Urinary bladder (tissue), 4 donors: ENCODE data around the gene NBEA. TPM values are rescaled to one million over a fixed set of nuclear protein-coding genes. Genes with fewer than 3 reads are reported as not detected.

Experiments used
- DNase-seq: peaks from one replicate; pipeline ENCODE4 v3.0.0-alpha.2; 2015; ENCODE audit errors: extremely low spot score
- H3K27ac ChIP-seq: one replicate; pipeline ENCODE4 v1.5.1; 2013; ENCODE audit warnings: low read depth, mild to moderate bottlenecking, moderate library complexity
- H3K36me3 ChIP-seq: one replicate; pipeline ENCODE4 v1.6.1; 2013; ENCODE audit warnings: mild to moderate bottlenecking, moderate library complexity; ENCODE audit not compliant: insufficient read depth
- H3K4me1 ChIP-seq: one replicate; pipeline ENCODE4 v1.6.1; 2013; ENCODE audit warnings: mild to moderate bottlenecking, moderate library complexity; ENCODE audit not compliant: insufficient read depth
- H3K4me3 ChIP-seq: one replicate; pipeline ENCODE4 v1.5.1; 2013; ENCODE audit warnings: low read depth, low read length
- WGBS: extraction: QIAGEN DNeasy Blood & Tissue Kit; methylation state at CpG from one replicate; pipeline ENCODE4 v1.1.7; 2013; 5-methylcytosine and 5-hydroxymethylcytosine counted together
- polyA plus RNA-seq: library from polyadenylated mRNA; stranded (reverse); fragments of 200-250 nt; gene quantifications from one replicate; pipeline ENCODE4 v1.2.3, GENCODE V29; 2013
- total RNA-seq: library from RNA; depleted of rRNA; stranded (reverse); fragments of >200 nt; gene quantifications from one replicate; pipeline ENCODE4 v1.2.3, GENCODE V29; 2014
- donor health status: healthy with polysubstance abuse.
- donor health status: healthy.

The NBEA gene
- total and polyA plus RNA-seq, 2 donors = 16.9 to 84.3 TPM

DNA sequence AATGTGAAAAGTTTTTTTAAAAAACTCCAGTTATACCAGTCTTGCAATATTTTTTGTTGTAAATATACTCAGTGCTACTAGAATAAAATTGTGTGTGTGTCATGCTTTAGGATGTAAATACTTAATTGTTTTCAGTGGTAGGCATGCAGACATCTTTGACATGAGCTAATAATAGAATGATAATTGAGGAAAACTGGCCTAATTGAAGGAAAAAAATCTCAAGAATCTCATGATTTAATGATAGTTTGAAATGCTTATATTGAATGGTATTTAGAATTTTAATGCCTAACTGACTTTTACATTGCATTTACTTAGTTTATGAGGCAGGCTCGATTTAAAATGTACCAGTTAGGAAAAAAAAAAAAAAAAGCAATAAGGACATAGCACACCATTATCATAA, 537.6 kb downstream of the NBEA start:
- Histone ChIP-seq H3K36me3 (no peaks in the 10 kb centered on the region), H3K27ac (no peak overlapping the region), H3K4me3 (no peak overlapping the region), H3K4me1 (no peaks in the 10 kb centered on the region)
- 82% methylated on average over 1 of the region's 1 CpG for WGBS
- DNase-seq = no peak

GRCh38 chr13:35480346-35480745, 538.3 kb downstream of the NBEA start:
- no peak overlapping the region for H3K4me3 ChIP-seq
- DNase-seq = no peak
- no peak overlapping the region for H3K27ac ChIP-seq
- no peaks in the 10 kb centered on the region for H3K4me1 ChIP-seq
- 90% methylated on average over 2 of the region's 2 CpGs for WGBS
- no peaks in the 10 kb centered on the region for H3K36me3 ChIP-seq

DNA sequence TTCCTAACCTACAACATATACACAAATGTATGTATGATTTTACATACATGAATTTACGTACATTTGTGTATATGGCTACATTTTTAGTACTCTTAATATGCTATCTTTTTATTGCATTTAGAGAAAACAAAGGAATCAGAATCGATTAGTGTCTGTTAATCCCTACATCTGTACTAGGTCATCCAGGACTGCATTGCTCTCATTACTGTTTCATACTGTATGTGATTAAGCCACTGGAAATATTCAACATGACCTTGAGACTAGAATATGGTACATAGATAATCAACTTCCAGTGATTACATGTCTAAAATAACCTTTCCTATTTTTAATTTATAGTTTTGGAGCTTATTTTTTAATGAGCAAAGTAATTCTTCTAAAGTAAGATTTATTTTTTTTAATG, 539.7 kb downstream of the NBEA start:
- Histone ChIP-seq H3K4me3 (no peak overlapping the region), H3K36me3 (no peaks in the 10 kb centered on the region), H3K27ac (no peak overlapping the region), H3K4me1 (no peaks in the 10 kb centered on the region)
- DNase-seq = no peak
- WGBS = 88% methylated on average over 2 of the region's 2 CpGs

DNA sequence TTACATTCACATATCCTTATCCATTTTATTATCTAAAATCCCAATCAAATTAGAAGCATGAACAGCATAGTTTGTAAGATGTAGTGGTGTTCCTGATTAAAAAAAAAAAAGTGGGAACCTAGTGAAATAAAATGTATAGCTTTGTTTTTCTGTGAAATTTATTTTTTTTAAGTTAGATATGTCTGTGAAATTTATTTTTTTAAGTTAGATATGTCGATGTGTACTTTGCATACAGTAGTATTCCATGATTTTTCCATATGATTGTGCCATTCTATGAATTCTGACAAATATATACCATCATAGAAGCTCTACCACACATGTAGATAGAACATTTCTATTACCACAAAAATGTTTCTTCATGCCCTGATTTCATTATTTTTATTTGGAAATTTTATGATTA, 540.5 kb downstream of the NBEA start:
- no peak overlapping the region for H3K4me3 ChIP-seq
- no peak overlapping the region for H3K27ac ChIP-seq
- no peak for DNase-seq
- 95% methylated on average over 1 of the region's 1 CpG for WGBS
- H3K36me3 ChIP-seq = no peaks in the 10 kb centered on the region
- no peaks in the 10 kb centered on the region for H3K4me1 ChIP-seq

GRCh38 chr13:35483761-35484160, 541.7 kb downstream of the NBEA start:
- H3K4me3 ChIP-seq = no peak overlapping the region
- H3K36me3 ChIP-seq = no peaks in the 10 kb centered on the region
- no peak for DNase-seq
- WGBS = 94% methylated on average over 3 of the region's 3 CpGs
- no peaks in the 10 kb centered on the region for H3K4me1 ChIP-seq
- no peak overlapping the region for H3K27ac ChIP-seq

GRCh38 chr13:35484384-35484783, 542.3 kb downstream of the NBEA start:
- WGBS = 85% methylated on average over 2 of the region's 2 CpGs
- H3K4me1 ChIP-seq = no peaks in the 10 kb centered on the region
- H3K4me3 ChIP-seq = no peak overlapping the region
- no peak overlapping the region for H3K27ac ChIP-seq
- no peak for DNase-seq
- H3K36me3 ChIP-seq = no peaks in the 10 kb centered on the region

DNA sequence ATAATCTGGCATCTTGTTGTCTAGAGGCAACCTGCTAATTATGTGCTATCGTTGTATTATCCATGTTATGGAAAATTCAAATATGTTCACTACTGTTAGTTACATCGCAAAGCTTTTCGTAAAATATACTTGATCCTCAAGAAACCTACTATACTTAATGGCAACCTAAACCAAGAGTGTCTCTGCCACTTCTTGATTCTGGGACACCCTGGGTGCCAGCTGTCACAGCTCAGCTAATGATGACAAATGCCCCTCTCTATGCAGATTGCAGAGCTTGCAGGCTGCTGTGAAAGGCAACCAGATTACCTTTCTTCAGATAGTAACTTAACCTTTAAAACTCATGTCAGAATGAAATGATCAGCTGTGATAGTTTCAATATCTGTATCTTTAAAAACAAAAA, 543.4 kb downstream of the NBEA start:
- Histone ChIP-seq H3K36me3 (no peaks in the 10 kb centered on the region), H3K4me3 (no peak overlapping the region), H3K4me1 (no peaks in the 10 kb centered on the region), H3K27ac (no peak overlapping the region)
- WGBS = 94% methylated on average over 3 of the region's 3 CpGs
- DNase-seq = no peak

DNA sequence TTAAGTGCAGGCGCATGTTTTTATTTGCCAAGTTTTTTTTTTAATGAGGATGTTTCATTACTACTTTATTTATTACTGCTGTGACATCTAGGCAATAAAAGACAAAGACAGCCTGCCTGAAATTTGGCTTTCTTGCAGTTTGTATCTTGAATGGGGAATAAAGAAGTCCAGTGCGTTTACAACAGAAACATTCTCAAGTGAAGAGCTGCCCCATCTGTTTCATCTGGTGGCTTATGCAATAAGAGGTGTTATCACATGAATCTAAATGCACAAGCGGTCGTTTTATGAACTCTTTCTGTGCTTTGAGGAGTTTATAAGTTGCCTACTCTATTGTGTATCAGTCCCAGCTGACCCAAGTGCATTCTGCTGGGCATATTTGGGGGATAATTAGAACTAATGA, 547.0 kb downstream of the NBEA start:
- DNase-seq = no peak
- Histone ChIP-seq H3K36me3 (no peaks in the 10 kb centered on the region), H3K4me3 (no peak overlapping the region), H3K27ac (no peak overlapping the region), H3K4me1 (no peaks in the 10 kb centered on the region)
- 36% methylated on average over 4 of the region's 4 CpGs for WGBS

DNA sequence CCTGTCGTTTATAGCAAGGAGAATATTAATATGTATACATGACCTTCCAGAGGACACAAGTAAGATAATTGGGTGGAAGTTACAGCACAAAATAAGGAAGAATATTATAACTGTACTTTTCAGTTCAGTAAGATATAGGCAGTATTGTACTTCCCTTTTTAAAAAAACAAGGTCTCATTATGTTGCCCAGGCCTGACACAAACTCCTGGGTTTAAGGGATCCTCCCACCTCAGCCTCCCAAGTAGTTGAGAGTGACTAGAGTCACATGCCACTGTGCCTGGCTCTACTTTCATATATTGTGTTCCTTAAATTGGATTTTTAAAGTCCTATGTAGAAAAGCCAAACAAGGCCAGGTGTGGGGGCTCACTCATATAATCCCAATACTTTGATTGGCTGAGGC, 553.9 kb downstream of the NBEA start:
- 86% methylated on average over 1 of the region's 1 CpG for WGBS
- no peaks in the 10 kb centered on the region for H3K4me1 ChIP-seq
- no peak overlapping the region for H3K27ac ChIP-seq
- DNase-seq = no peak
- no peak overlapping the region for H3K4me3 ChIP-seq
- H3K36me3 ChIP-seq = no peaks in the 10 kb centered on the region

- no peaks in the 10 kb centered on the region for H3K4me1 ChIP-seq
- WGBS = 95% methylated on average over 2 of the region's 2 CpGs
- no peak overlapping the region for H3K4me3 ChIP-seq
- H3K27ac ChIP-seq = no peak overlapping the region
- DNase-seq = no peak
- H3K36me3 ChIP-seq = no peaks in the 10 kb centered on the region
Observed at GRCh38 chr13:35496761-35497386, 554.8 kb downstream of the NBEA start.

GRCh38 chr13:35498231-35498630, 556.2 kb downstream of the NBEA start:
- Histone ChIP-seq H3K36me3 (no peaks in the 10 kb centered on the region), H3K4me3 (no peak overlapping the region), H3K27ac (no peak overlapping the region), H3K4me1 (no peaks in the 10 kb centered on the region)
- no peak for DNase-seq

GRCh38 chr13:35499196-35499662, 557.2 kb downstream of the NBEA start:
- DNase-seq = no peak
- H3K27ac ChIP-seq = no peak overlapping the region
- no peaks in the 10 kb centered on the region for H3K36me3 ChIP-seq
- no peaks in the 10 kb centered on the region for H3K4me1 ChIP-seq
- no peak overlapping the region for H3K4me3 ChIP-seq
- WGBS = 90% methylated on average over 2 of the region's 2 CpGs

DNA sequence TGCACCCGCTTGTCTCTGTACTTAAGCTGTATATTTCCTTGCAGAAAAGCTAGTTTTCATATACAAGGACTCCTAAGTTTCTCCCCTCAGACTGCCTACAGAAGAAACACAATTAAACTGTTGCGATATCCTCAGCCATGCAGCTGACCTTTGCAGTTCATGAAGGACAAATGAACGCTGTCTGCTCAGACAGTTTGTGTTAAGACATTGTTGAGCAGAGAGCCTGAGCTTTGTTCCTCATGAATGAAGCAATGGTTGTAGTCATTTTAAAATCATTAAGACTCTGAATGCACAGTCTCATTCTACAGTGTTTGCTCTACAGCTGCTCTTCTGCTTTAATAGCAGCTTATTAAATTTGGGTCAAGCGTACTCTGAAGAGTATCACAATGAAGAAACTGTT, 557.6 kb downstream of the NBEA start:
- Histone ChIP-seq H3K27ac (no peak overlapping the region), H3K4me3 (no peak overlapping the region), H3K36me3 (no peaks in the 10 kb centered on the region), H3K4me1 (no peaks in the 10 kb centered on the region)
- WGBS = 75% methylated on average over 4 of the region's 4 CpGs
- DNase-seq = no peak

- 85% methylated on average over 2 of the region's 2 CpGs for WGBS
- no peak overlapping the region for H3K27ac ChIP-seq
- no peaks in the 10 kb centered on the region for H3K36me3 ChIP-seq
- no peak overlapping the region for H3K4me3 ChIP-seq
- no peaks in the 10 kb centered on the region for H3K4me1 ChIP-seq
- DNase-seq = no peak
Observed at GRCh38 chr13:35500144-35500543, 558.1 kb downstream of the NBEA start.

DNA sequence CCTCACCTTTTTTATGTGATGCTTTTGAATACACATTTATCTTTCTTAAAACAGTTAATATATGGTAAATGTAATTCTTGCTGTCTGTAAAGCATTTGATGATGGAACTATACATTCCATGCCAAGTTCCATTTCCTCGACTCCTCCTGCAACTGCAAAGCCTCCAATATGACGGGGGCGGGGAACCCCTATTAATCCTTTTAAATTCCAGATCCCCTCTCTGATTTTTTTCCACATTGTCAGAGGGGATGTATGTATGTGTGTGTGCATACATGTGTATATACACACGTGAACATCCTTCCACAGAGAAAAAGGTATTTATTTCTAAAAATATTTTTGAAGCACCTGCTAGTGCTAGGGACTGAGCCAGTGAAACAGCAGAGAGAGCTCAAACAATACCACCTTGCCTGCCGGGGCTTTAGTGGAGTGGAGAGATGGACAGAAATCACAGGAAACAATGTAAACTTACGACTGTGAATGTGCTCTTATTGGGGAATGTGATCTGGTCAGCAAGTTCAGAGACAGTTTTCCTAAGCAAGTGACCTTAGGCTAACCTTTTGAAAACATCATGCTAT, 559.7 kb downstream of the NBEA start:
- no peak for DNase-seq
- Histone ChIP-seq H3K36me3 (no peaks in the 10 kb centered on the region), H3K4me3 (no peak overlapping the region), H3K4me1 (no peaks in the 10 kb centered on the region), H3K27ac (no peak overlapping the region)
- WGBS = 46% methylated on average over 6 of the region's 6 CpGs
